ENCODE measurements around the gene SLC22A31. TPM values are rescaled to one million over a fixed set of nuclear protein-coding genes. Genes with fewer than 3 reads are reported as not detected.

Gene SLC22A31
- total RNA-seq, 1 donor from 2014 or later, result not detected

DNA sequence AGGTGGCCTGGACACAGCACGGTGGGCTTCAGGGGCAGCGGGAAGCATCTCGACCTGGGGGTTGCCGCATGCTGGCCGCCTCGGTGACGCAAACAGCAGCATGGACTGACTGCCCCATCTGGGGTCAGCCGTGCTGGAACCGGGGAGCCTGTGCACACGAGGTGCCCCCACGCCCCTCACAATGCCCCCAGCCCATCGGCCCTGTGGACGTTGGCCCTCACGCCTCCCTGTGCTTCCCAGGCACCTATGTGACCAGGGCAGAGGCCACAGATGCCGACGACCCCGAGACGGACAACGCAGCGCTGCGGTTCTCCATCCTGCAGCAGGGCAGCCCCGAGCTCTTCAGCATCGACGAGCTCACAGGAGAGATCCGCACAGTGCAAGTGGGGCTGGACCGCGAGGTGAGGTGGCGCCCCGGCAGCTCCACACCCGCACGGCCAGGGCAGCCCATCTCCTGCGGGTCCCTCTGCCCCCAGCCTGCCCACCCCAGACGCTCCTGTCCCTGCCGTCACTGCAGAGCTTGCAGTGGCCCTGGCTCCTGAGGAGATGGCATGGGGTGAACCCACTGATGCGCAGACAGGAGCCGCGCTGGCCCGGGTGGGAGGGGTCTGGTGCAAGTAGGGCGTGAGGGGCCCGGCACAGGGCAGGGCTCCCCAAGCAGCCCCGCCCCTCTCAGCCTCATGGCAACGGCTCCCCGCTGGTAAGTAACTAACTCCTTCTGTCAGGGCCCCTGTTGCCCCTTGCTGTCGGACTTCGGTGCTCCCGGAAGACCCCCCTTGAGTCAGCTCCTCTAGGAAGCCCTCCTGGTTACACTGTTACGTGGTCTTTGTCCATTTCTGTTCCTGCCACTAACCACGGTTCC, 15.2 kb downstream of the SLC22A31 start:
- H3K27ac ChIP-seq, result no peak overlapping the region
- H3K4me2 ChIP-seq, result no peak overlapping the region
- Mint-ChIP-seq H3K4me3 (no peak overlapping the region), H3K36me3 (no peaks in the 10 kb centered on the region), H3K9me3 (no peaks in the 10 kb centered on the region), H3K27ac (no peak overlapping the region), H3K4me1 (no peaks in the 10 kb centered on the region), H3K27me3 (ENCODE audit: insufficient read depth, low read depth) (peaks cover 23% of the 10 kb centered on the region)
- no peaks in the 10 kb centered on the region for H3K4me1 ChIP-seq
- H4K20me1 ChIP-seq (ENCODE audit: low read depth), result no peaks in the 10 kb centered on the region
- no peak overlapping the region for H3K9ac ChIP-seq
- DNase-seq (ENCODE audit: low spot score), result no peak
- TF ChIP-seq EZH2phosphoT487 (IDR thresholded peaks at IDR 0.05), result no peak
- TF ChIP-seq EZH2 (IDR thresholded peaks at IDR 0.05), result no peak
- TF ChIP-seq, protein P1, sequence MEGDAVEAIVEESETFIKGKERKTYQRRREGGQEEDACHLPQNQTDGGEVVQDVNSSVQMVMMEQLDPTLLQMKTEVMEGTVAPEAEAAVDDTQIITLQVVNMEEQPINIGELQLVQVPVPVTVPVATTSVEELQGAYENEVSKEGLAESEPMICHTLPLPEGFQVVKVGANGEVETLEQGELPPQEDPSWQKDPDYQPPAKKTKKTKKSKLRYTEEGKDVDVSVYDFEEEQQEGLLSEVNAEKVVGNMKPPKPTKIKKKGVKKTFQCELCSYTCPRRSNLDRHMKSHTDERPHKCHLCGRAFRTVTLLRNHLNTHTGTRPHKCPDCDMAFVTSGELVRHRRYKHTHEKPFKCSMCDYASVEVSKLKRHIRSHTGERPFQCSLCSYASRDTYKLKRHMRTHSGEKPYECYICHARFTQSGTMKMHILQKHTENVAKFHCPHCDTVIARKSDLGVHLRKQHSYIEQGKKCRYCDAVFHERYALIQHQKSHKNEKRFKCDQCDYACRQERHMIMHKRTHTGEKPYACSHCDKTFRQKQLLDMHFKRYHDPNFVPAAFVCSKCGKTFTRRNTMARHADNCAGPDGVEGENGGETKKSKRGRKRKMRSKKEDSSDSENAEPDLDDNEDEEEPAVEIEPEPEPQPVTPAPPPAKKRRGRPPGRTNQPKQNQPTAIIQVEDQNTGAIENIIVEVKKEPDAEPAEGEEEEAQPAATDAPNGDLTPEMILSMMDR (IDR thresholded peaks at IDR 0.05), result no peak
- H3F3A ChIP-seq (ENCODE audit: low read depth), result peaks cover 30% of the 10 kb centered on the region
- H2AFZ ChIP-seq (replicated peaks), result no peak overlapping the region
- H3K27me3 ChIP-seq, result peaks cover 14% of the 10 kb centered on the region
- no peaks in the 10 kb centered on the region for H3K36me3 ChIP-seq
- no peaks in the 10 kb centered on the region for H3K9me3 ChIP-seq (ENCODE audit: low read depth)
- H3K4me3 ChIP-seq, result no peak overlapping the region
- H3K79me2 ChIP-seq (ENCODE audit: low read depth), result no peaks in the 10 kb centered on the region

DNA sequence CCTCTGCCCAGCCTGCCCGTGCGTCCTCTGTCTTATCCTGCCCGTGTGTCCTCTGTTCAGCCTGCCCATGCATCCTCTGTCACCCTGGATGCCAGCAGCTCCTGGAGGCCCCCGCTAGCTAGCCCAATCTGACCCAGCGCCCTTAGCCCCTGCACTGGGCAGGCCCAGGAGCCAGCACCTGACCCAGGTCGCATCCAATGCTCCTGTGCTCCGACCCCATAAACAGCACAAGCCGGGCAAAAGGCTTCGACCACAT, 15.7 kb downstream of the SLC22A31 start:
- peak overlapping the region; percentile 1 for H3K4me3 Mint-ChIP-seq
- Histone ChIP-seq H3K27ac (no peak overlapping the region), H2AFZ (replicated peaks) (no peak overlapping the region), H3K9ac (no peak overlapping the region), H3K27me3 (peaks cover 8% of the 10 kb centered on the region), H3K9me3 (ENCODE audit: low read depth) (no peaks in the 10 kb centered on the region), H3K4me2 (no peak overlapping the region), H3K4me1 (no peaks in the 10 kb centered on the region), H3K36me3 (no peaks in the 10 kb centered on the region), H3K4me3 (no peak overlapping the region), H3K79me2 (ENCODE audit: low read depth) (no peaks in the 10 kb centered on the region), H3F3A (ENCODE audit: low read depth) (peaks cover 24% of the 10 kb centered on the region), H4K20me1 (ENCODE audit: low read depth) (no peaks in the 10 kb centered on the region)
- H3K4me1 Mint-ChIP-seq, result no peaks in the 10 kb centered on the region
- H3K9me3 Mint-ChIP-seq, result no peaks in the 10 kb centered on the region
- TF ChIP-seq, protein P1 (IDR thresholded peaks at IDR 0.05), result no peak
- TF ChIP-seq EZH2phosphoT487 (IDR thresholded peaks at IDR 0.05) (no peak), EZH2 (IDR thresholded peaks at IDR 0.05) (no peak)
- DNase-seq (ENCODE audit: low spot score), result no peak
- H3K27ac Mint-ChIP-seq, result no peak overlapping the region
- H3K36me3 Mint-ChIP-seq, result no peaks in the 10 kb centered on the region
- peaks cover 19% of the 10 kb centered on the region for H3K27me3 Mint-ChIP-seq (ENCODE audit: insufficient read depth, low read depth)

DNA sequence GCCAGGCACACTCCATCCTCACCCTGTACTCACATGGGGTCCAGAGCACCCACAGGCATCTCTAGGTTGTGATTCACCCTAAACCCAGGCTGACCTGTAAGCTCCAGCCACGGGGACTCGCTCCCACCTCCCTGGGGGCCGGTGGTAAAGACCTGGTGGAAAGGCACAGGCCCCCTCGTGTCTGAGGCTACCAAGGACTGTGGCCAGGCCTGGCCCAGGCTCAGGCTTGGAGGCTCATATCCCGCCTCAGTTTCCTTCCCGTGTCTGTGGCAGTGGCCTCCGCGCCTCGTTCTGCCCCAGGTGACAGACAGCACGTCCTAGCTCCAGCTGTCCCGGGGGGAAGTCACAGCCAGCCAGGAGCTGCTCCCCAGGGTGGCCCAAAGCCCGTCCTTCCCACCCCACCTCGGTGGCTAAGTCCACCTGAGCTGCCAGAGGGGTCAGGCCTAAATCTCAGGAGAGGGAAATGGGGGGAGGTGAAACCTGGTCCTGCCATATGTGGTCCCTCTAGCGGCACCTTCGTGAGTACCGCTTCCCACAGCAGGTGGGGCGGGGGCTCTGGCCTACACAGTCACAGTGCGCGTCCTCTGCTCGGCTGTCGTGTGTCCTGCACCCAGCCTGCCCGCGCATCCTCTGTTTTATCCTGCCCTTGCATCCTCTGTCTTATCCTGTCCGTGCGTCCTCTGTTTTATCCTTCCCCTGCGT, 16.2 kb downstream of the SLC22A31 start:
- peaks cover 15% of the 10 kb centered on the region for H3K27me3 Mint-ChIP-seq (ENCODE audit: insufficient read depth, low read depth)
- H3K4me1 Mint-ChIP-seq, result no peaks in the 10 kb centered on the region
- no peak overlapping the region for H3K4me2 ChIP-seq
- no peak overlapping the region for H3K4me3 ChIP-seq
- peak overlapping the region; percentile 1 for H3K4me3 Mint-ChIP-seq
- no peak for DNase-seq (ENCODE audit: low spot score)
- no peaks in the 10 kb centered on the region for H3K9me3 ChIP-seq (ENCODE audit: low read depth)
- peaks cover 4% of the 10 kb centered on the region for H3K27me3 ChIP-seq
- TF ChIP-seq EZH2 (IDR thresholded peaks at IDR 0.05) (no peak), EZH2phosphoT487 (IDR thresholded peaks at IDR 0.05) (no peak)
- TF ChIP-seq, protein P1 (IDR thresholded peaks at IDR 0.05), result no peak
- H3K27ac Mint-ChIP-seq, result no peak overlapping the region
- no peaks in the 10 kb centered on the region for H4K20me1 ChIP-seq (ENCODE audit: low read depth)
- H2AFZ ChIP-seq (replicated peaks), result no peak overlapping the region
- H3K27ac ChIP-seq, result no peak overlapping the region
- H3K79me2 ChIP-seq (ENCODE audit: low read depth), result no peaks in the 10 kb centered on the region
- peaks cover 22% of the 10 kb centered on the region for H3F3A ChIP-seq (ENCODE audit: low read depth)
- H3K9ac ChIP-seq, result no peak overlapping the region
- H3K36me3 Mint-ChIP-seq, result no peaks in the 10 kb centered on the region
- H3K36me3 ChIP-seq, result no peaks in the 10 kb centered on the region
- no peaks in the 10 kb centered on the region for H3K9me3 Mint-ChIP-seq
- no peaks in the 10 kb centered on the region for H3K4me1 ChIP-seq
